Measurements from ENCODE around the gene HPS1.

HPS1 gene

GRCh38 chr10:98463976-98464754 lies 17.4 kb upstream of the HPS1 start:
- DNase-seq = no peak

GRCh38 chr10:98463016-98463415 lies 16.3 kb upstream of the HPS1 start:
- DNase-seq = no peak

GRCh38 chr10:98461500-98461842 lies 14.7 kb upstream of the HPS1 start:
- DNase-seq = no peak

GRCh38 chr10:98460837-98461499 lies 14.2 kb upstream of the HPS1 start:
- DNase-seq = no peak

GRCh38 chr10:98458809-98459784 lies 12.4 kb upstream of the HPS1 start:
- no peak for DNase-seq

- no peak for DNase-seq
Observed at GRCh38 chr10:98457721-98458120, 11.0 kb upstream of the HPS1 start.

- no peak for DNase-seq
Observed at GRCh38 chr10:98456686-98457482, 10.1 kb upstream of the HPS1 start.

- DNase-seq = no peak
Observed at GRCh38 chr10:98456043-98456570, 9.4 kb upstream of the HPS1 start.

- no peak for DNase-seq
Observed at GRCh38 chr10:98453729-98454128, 7.0 kb upstream of the HPS1 start.

- no peak for DNase-seq
Observed at GRCh38 chr10:98450618-98451017, 3.9 kb upstream of the HPS1 start.

GRCh38 chr10:98449287-98449686 lies 2.6 kb upstream of the HPS1 start:
- DNase-seq = no peak

GRCh38 chr10:98446151-98446660 lies 529 bp downstream of the HPS1 start:
- peak in 26 of 51 donors; percentile 13 to 83 (median 52) for DNase-seq

GRCh38 chr10:98445200-98445812 lies 1.4 kb downstream of the HPS1 start:
- no peak for DNase-seq

GRCh38 chr10:98444314-98445006 lies 2.3 kb downstream of the HPS1 start:
- DNase-seq = peak in 2 of 51 donors; percentile 13 to 15

- DNase-seq = no peak
Observed at GRCh38 chr10:98438715-98439114, 8.0 kb downstream of the HPS1 start.

- peak in 16 of 51 donors; percentile 6 to 68 (median 33) for DNase-seq
Observed at GRCh38 chr10:98436704-98437103, 10.0 kb downstream of the HPS1 start.

GRCh38 chr10:98435178-98435577 lies 11.6 kb downstream of the HPS1 start:
- no peak for DNase-seq

- no peak for DNase-seq
Observed at GRCh38 chr10:98433881-98434732, 12.6 kb downstream of the HPS1 start.

- DNase-seq = no peak
Observed at GRCh38 chr10:98433371-98433770, 13.4 kb downstream of the HPS1 start.

All from hypothalamus (tissue), 51 donors.